T47D (cell line): ENCODE measurements around the gene DDX10.

ENCODE experiments used
- DNase-seq, 2 experiments: peaks; one replicate each; pipeline versions ENCODE4 v3.0.0 to v3.0.0-alpha.2; 2011 to 2012; ENCODE audit warnings: low read depth in 1 of 2, low spot score in 1 of 2
- JUND ChIP-seq: IDR thresholded peaks from 2 replicates; pipeline ENCODE4 v1.6.1; 2012; ENCODE audit warnings: low read depth
- in situ Hi-C: cut with HindIII; loops from 2 replicates; pipeline ENCODE4 v1.10.0; 2016; ENCODE audit warnings: low sequenced_read_pairs, low pct_unique_long_range_greater_than_20kb

The DDX10 gene

DNA sequence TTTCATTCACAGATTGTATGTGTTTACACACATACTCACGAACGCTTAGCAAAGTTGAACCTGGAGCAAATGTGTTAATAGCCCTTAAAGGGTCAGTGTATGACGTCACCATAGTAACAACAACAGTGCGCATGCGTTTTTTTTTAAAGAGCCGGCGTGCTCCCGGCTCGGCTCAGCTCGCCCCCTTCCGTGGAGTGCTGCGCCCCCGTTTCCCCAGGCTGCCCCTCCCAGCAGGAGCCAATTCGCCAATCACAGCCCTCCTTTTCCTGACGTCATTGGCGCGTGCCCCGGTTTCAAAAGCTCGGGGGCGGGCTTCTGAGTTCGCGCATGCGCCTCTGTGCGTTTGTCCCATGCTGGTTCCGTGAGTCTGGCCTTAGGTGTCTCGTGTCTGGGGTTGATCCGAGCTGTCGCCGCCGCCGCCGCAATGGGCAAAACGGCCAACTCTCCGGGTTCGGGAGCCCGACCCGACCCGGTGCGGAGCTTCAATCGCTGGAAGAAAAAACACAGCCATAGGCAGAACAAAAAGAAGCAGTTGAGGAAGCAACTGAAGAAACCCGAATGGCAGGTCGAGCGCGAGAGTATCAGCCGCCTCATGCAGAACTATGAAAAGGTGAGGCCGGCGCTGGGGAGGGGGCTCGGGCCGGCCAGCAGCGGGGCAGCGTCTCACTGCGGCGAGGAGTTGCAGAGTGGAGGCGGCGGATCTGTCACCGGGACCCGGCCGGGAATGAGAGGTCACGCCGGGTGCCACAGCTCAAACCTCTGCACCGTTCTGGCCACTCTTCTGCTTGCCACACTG, at the start of gene DDX10:
Gene DDX10, plus strand, starts transcription at position 340 of the 796 bp plus-strand sequence. Its CDS starts 85 bp downstream, at position 425.
- DNase-seq, result peak; percentile 88 to 100
- TF ChIP-seq JUND, result no peak
- in situ Hi-C loops, result no loop called here

DNA sequence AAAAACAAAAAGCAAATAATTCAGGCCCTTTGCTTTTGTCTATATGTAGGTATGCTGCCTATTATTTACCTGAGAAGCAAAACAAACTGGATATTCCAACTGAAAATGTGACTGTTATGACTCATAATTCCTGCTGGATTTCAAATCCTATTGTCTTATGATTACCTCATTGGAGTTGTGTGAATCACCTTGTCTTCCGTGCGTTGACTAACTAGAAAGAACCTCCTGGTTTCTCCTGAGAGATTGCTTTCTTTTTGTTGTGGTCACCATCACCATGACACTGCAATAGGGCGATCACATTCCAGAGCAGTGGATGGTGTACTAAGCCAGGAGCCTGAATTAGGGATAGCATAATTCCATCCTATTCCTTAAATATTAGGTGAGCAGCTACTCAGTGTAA, 48.3 kb upstream of the DDX10 start:
- TF ChIP-seq JUND, result no peak
- in situ Hi-C loops, result no loop called here
- peak in 1 of 2 experiments; percentile 61 for DNase-seq

DNA sequence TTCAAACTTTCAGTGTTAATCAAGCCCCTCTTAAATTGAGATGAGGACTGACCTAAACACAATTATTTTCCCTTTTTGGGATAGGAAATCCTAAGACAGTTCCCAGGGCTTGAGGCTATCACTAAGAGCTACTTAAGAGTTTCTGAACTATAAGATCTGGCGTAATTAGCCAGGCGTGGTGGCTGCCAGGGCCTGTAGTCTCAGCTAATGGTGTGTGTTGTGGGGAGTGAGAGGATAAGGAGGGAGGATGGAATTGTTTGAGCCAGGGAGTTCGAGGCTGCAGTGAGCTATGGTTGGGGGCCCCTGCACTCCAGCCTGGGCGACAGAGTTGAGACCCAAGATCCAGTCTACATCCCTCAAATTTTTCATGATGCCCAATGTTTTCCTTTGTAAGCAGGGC, 47.8 kb upstream of the DDX10 start:
- in situ Hi-C loops, result no loop called here

DNA sequence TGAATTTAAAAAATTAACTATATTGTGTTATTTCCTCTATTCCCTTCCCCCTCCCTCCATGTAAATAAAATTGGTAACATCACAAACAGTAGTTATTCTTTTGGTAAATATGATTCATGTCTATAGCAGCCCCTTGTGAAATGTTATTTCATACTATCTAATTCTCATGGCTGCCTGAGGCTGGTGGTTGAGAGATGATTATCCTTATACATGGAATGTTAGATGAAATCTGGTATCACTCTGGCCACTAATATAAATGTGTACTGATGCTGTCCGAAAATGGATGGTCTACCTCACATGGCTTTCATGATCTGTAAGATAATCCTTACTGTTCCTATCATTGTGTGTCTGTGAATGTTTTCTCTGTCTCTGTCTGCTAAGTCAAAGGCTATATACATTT, 46.3 kb upstream of the DDX10 start:
- peak; percentile 47; the same call in 1 of the 2 replicates for TF ChIP-seq JUND
- DNase-seq, result no peak
- in situ Hi-C loops, result no loop called here

More for the DNA sequence above, 47.8 kb upstream of the DDX10 start:
- no peak for DNase-seq
- no peak for TF ChIP-seq JUND

DNA sequence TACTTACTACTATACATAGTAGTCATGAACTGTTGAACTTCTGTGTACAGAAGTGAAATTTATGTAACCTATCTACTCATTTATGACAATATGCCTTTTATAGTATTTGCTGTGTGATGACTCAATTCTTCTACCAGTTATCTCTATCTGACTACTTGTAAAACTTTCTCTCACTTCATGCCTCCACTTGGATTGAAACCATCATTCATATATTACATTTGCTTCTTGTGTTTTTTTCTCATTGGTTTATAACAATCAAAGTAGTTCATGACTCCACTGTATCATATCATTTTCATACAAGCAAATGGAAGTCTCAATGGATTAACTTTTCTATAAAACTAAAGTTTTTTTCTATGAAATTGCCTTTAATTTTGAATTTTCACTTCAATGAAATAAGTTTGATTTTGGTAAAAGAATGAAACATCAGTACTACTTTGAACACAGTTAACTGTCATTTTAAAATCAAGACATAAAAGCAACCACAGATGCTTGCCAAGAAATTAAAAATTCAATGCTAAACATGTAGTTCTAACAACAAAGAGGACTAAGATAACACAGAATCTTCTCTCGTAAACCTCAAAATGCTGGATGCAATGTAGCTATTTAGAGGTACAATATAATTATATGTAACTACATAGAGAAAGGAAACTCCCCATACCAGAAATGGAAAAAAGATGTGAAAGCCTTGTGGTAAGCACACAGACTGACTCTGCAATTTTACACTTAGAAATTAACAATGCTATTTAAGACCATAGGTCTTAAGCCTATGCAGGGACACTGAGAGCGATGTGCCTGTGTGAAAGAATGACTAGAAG, 43.7 kb upstream of the DDX10 start:
- no peak for DNase-seq
- in situ Hi-C loops, result no loop called here
- peak; percentile 83; the same call in 1 of the 2 replicates for TF ChIP-seq JUND

DNA sequence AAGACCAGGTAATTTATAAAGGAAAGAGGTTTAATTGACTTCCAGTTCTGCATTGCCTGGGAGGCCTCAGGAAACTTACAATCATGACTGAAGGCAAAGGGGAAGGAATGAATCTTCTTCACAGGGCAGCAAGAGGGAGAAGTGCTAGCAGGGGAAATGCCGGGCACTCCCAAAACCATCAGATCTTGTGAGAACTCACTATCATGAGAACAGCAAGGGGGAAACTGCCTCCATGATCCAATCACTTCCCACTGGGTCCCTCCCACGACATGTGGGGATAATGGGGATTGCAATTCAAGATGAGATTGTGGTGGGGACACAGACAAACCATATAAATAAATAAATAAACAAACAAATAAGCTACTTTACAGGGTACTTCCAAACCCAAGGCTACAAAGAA, 42.5 kb upstream of the DDX10 start:
- DNase-seq, result no peak
- in situ Hi-C loops, result no loop called here
- no peak for TF ChIP-seq JUND

DNA sequence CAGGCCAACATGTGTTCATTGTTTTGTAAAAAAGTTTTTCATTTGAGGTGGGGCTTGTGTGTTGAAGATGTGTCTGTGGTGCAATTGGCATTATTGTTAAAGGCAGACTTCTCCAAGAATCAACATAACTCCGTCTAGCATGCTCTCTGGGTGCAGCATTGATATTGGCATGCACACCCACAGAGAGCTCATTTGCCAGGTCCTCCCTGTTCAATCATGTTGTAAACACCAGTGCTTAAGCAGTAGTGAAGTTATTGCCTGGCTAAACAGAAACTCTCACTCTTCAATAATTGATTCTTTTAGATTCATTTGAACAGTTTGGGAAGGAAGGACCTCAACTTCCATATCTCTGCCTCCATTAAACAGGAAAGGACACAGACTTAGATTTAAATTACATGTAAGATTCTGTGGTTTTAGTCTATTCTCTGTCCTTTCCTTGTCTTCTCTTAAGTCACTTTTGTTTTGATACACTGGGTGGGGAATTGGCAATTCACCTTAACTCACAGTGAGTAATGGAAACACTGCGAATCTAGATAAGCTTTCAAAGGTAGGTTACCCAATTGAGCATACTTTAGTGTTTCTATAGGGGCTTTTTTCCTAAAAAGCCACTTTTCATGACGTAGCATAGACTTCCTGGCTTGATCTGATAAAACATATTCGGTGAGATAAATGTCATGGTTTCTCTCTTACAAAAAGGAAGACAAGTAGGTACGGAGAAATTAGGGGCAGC, 40.5 kb upstream of the DDX10 start:
- DNase-seq, result no peak
- TF ChIP-seq JUND, result no peak
- in situ Hi-C loops, result no loop called here

DNA sequence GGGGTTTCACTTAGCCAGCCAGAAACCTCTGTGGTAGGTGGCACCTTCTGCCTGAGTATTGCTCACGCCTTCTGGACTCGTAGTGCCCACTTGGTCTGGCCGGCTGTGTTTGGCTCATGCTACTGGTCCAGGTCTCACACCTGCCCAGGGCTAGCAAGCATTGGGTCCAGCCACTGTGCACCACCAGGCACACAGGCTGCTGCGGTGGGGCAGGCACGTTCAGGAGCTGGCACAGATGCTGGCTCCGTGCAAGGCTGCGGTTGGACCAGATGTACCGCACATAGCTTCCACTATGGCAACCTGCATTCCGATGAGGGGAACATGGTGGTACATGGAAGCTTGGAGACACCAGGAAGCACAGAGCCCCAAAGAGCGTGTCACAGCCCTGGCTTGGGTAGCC, 36.5 kb upstream of the DDX10 start:
- in situ Hi-C loops, result no loop called here
- no peak for TF ChIP-seq JUND
- DNase-seq, result no peak

DNA sequence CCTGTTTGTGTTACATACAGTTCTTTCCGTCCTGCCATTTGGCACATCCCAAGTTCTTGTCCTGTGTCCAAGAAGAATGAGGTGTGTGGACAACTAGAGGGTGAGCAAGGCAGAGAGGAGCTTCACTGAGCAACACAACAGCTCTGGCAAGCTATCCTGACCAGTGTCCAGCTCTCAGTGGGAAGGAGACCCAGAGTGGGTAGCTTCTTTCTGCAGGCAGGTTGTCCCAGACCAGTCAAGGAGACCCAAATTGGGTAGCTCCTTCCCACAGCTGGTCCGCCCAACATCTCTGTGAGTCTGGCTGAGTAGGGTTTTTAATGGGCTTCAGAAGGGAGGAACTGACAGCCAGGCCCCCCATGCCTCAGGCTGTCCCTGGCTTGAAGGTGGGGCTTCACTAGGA, 36.1 kb upstream of the DDX10 start:
- no peak for TF ChIP-seq JUND
- in situ Hi-C loops, result no loop called here
- peak in 1 of 2 experiments; percentile 25 for DNase-seq

DNA sequence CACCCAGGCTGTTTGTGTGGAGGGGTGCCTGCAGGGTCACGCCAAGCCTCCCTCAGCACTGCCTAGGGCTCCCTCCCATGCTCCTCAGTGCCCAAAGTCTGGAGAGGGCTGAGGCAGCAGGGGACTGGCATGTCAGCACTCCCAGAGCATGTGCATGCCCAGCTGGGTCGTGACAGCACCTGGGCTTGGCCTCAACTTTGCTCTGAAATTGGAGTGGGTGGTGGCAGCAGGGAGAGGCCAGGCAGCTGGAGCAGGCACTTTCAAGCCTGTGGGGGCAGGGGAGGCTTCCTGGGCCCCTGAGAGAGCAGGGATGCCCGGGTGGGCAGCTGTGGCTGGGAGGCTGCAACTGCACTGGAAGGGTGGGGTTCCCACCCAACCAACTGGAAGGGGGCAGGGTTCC, 35.6 kb upstream of the DDX10 start:
- TF ChIP-seq JUND, result no peak
- in situ Hi-C loops, result no loop called here
- no peak for DNase-seq

DNA sequence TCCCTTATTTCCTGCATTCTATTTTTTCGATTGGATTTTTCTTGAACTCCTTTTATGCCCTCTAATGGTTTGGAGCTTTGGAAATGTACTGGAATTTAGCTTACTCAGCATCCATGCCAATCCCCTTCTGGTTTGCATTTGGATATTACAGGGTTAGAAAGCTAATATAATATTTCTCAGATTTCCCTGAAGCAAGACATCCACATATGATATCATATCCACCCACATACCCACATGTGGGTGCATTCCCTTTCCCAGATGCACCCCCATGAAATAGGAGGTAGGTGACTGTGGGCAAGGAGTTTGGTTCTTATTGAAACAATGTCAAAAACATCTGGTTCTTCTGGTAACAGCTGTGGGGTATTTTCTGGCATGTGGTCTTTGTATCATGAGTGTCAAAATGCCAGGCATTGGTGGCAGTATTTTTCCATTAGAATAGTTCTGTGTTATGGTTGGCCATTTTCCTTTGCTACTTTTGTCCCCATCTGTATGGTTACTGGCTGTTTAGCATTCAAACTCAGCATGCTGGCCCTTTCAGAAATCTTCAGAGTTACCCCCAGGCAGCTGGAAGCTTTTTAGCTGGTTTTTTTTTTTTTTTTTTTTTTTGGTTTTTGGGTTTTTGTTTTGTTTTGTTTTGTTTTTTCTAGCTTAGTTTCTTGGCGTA, 32.7 kb upstream of the DDX10 start:
- peak in 1 of 2 experiments; percentile 16 for DNase-seq
- no peak for TF ChIP-seq JUND
- in situ Hi-C loops, result no loop called here

DNA sequence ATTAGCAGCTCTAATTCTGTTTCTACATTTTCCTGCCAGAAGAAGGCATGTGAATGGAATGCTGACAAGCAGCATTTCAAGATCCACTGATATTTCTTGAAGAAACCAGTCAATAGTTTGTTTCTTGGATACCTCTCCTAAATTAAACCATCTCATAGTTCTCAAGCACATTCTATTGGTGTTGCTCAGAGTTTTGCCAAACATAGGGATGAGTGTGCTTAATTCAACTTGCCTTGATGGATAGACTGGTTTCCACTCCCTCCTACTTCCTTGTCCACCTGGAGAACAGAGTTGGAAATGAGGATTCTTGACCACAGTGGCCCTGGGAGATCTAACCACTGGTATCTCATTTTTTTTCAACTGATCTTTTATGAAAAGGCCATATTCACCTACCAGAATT, 29.8 kb upstream of the DDX10 start:
- in situ Hi-C loops, result no loop called here
- TF ChIP-seq JUND, result peak; percentile 40

DNA sequence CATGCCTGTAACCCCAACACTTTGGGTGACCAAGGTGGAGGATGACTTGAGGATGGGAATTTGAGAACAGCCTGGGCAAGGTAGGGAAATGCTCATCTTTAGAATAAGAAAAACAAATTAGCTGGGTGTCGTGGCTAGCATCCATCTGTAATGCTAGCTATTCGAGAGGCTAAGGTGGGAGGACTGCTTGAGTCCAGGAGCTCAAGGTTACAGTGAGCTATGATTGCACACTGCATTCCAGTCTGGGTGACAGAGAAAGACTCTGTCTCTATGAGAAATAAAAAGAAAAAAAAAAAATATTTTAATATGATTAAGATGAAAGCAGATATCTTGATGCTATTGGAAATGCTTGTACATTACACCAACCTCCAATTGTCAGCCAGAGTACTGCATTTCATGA, 28.6 kb upstream of the DDX10 start:
- in situ Hi-C loops, result no loop called here
- DNase-seq, result no peak
- TF ChIP-seq JUND, result no peak

More for the DNA sequence above, 29.8 kb upstream of the DDX10 start:
- peak; percentile 42 to 96 for DNase-seq
